DND-41 (cell line): Measurements from ENCODE around the gene RNASE1.

Experiments
- EZH2 ChIP-seq: IDR thresholded peaks from 3 replicates; pipeline ENCODE4 v1.6.1; 2012; ENCODE audit warnings: borderline replicate concordance, low read depth, mild to moderate bottlenecking, moderate library complexity, low read length, inconsistent platforms; ENCODE audit not compliant: severe bottlenecking
- TF ChIP-seq, protein P1 (sequence below): IDR thresholded peaks from 2 replicates; pipeline ENCODE4 v1.5.1; 2012; ENCODE audit warnings: borderline replicate concordance, low read length, moderate library complexity, mild to moderate bottlenecking; ENCODE audit not compliant: poor library complexity, severe bottlenecking; ENCODE audit errors: extremely low read depth

DNA sequence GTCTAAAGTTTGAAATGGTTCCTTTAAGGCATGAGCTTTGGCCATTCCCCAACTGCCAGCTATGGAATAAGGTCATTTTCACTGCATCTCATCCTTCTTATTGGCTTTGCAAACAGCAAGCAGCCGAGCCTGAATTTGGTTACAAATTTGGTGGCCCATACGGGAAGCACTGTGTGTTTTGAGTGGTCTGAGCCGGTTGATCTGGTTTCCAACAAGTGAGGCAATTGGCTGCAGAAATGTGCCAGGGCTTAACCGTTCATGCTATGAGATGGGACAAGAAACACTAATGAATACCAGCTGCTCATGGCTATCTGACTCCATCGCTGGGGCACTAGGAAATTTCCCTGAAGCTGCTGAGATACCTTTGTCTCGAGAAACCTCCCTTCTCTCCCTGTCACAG lies 47.6 kb downstream of the RNASE1 start:
- TF ChIP-seq, protein P1, sequence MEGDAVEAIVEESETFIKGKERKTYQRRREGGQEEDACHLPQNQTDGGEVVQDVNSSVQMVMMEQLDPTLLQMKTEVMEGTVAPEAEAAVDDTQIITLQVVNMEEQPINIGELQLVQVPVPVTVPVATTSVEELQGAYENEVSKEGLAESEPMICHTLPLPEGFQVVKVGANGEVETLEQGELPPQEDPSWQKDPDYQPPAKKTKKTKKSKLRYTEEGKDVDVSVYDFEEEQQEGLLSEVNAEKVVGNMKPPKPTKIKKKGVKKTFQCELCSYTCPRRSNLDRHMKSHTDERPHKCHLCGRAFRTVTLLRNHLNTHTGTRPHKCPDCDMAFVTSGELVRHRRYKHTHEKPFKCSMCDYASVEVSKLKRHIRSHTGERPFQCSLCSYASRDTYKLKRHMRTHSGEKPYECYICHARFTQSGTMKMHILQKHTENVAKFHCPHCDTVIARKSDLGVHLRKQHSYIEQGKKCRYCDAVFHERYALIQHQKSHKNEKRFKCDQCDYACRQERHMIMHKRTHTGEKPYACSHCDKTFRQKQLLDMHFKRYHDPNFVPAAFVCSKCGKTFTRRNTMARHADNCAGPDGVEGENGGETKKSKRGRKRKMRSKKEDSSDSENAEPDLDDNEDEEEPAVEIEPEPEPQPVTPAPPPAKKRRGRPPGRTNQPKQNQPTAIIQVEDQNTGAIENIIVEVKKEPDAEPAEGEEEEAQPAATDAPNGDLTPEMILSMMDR: no peak
- no peak for TF ChIP-seq EZH2
